T-helper 9 cell (primary cell): ENCODE results near the gene TSR1.

Experiments used
- DNase-seq: peaks from one replicate; pipeline ENCODE4 v3.0.0-alpha.2; 2020

TSR1 gene

GRCh38 chr17:2277429-2278170 is 58.7 kb downstream of the TSR1 start:
- DNase-seq = no peak

- no peak for DNase-seq
Observed at GRCh38 chr17:2275722-2276121, 60.5 kb downstream of the TSR1 start.

- DNase-seq = no peak
Observed at GRCh38 chr17:2274414-2274813, 61.8 kb downstream of the TSR1 start.
